BLaER1 treated with 17β-estradiol and CSF1 and Interleukin-3, amounts not matched to agents 10 nM and 100 nM (cell line): ENCODE measurements around the gene RTKN2.

Experiments
- H3K27ac ChIP-seq, 11 experiments: shearing (Covaris generic); formaldehyde crosslinking; 2 replicates each; pipeline ENCODE4 v1.8.1; 2022
- H3K27me3 ChIP-seq, 11 experiments: shearing (Covaris generic); formaldehyde crosslinking; 2 replicates each; pipeline ENCODE4 v1.8.1; 2022
- H3K36me3 ChIP-seq, 11 experiments: shearing (Covaris generic); formaldehyde crosslinking; 2 replicates each; pipeline ENCODE4 v1.8.1; 2022
- H3K4me1 ChIP-seq, 10 experiments: shearing (Covaris generic); formaldehyde crosslinking; 2 replicates each; pipeline ENCODE4 v1.8.1; 2022
- H3K4me2 ChIP-seq, 11 experiments: shearing (Covaris generic); formaldehyde crosslinking; 2 replicates each; pipeline ENCODE4 v1.8.1; 2022
- H3K4me3 ChIP-seq, 10 experiments: shearing (Covaris generic); formaldehyde crosslinking; 2 replicates each; pipeline ENCODE4 v1.8.1; 2022
- H3K9ac ChIP-seq, 11 experiments: shearing (Covaris generic); formaldehyde crosslinking; 2 replicates each; pipeline ENCODE4 v1.8.1; 2022
- H3K9me3 ChIP-seq, 11 experiments: shearing (Covaris generic); formaldehyde crosslinking; replicated peaks in 1 of 11; 2 replicates each; pipeline ENCODE4 v1.8.1; 2022
- H4K20me1 ChIP-seq, 11 experiments: shearing (Covaris generic); formaldehyde crosslinking; 2 replicates each; pipeline ENCODE4 v1.8.1; 2022
- Cebpa-rat ChIP-seq, 11 experiments: shearing (Covaris generic); IDR thresholded peaks; 2 replicates each; pipeline ENCODE4 v1.8.1; 2022

Gene RTKN2

GRCh38 chr10:62239994-62240393, 28.6 kb downstream of the RTKN2 start:
- Histone ChIP-seq H3K36me3 (peaks cover 0 to 29% (median 15%) of the 10 kb centered on the region in 11 experiments; a peak in 10 of 22 replicates), H3K9me3 (no peaks in the 10 kb centered on the region), H3K4me1 (peaks cover 20 to 69% (median 45%) of the 10 kb centered on the region in 10 experiments), H3K27me3 (no peaks in the 10 kb centered on the region), H3K4me3 (peak overlapping the region in 2 of 10 experiments; percentile 20 to 35; a peak in 6 of 20 replicates), H3K27ac (peak overlapping the region; percentile 43 to 100 (median 96); a peak in 21 of 22 replicates), H3K9ac (peak overlapping the region; percentile 49 to 79 (median 66); a peak in 20 of 22 replicates), H3K4me2 (peak overlapping the region; percentile 37 to 86 (median 64); a peak in 21 of 22 replicates), H4K20me1 (no peaks in the 10 kb centered on the region)
- TF ChIP-seq Cebpa-rat (IDR thresholded peaks at IDR 0.05), result no peak

- TF ChIP-seq Cebpa-rat (IDR thresholded peaks at IDR 0.05), result no peak
- H3K4me3 ChIP-seq, result no peak overlapping the region
- H3K27ac ChIP-seq, result peak overlapping the region in 5 of 11 experiments; percentile 8 to 49 (median 32); a peak in 5 of 22 replicates
- H3K4me1 ChIP-seq, result peaks cover 20 to 63% (median 43%) of the 10 kb centered on the region in 10 experiments
- no peaks in the 10 kb centered on the region for H3K27me3 ChIP-seq
- peak overlapping the region in 4 of 11 experiments; percentile 29 to 52 (median 42); a peak in 9 of 22 replicates for H3K4me2 ChIP-seq
- peaks cover 0 to 41% (median 15%) of the 10 kb centered on the region in 11 experiments; a peak in 10 of 22 replicates for H3K36me3 ChIP-seq
- H3K9ac ChIP-seq, result no peak overlapping the region
- no peaks in the 10 kb centered on the region for H3K9me3 ChIP-seq
- no peaks in the 10 kb centered on the region for H4K20me1 ChIP-seq
These were observed 29.8 kb downstream of the RTKN2 start for GRCh38 chr10:62238880-62239279.

GRCh38 chr10:62237966-62238365, 30.7 kb downstream of the RTKN2 start:
- Histone ChIP-seq H3K4me2 (peak overlapping the region in 1 of 11 experiments; percentile 13; a peak in 1 of 22 replicates), H3K4me3 (no peak overlapping the region), H3K9me3 (no peaks in the 10 kb centered on the region), H3K4me1 (peaks cover 20 to 57% (median 40%) of the 10 kb centered on the region in 10 experiments), H4K20me1 (no peaks in the 10 kb centered on the region), H3K27ac (peak overlapping the region in 1 of 11 experiments; percentile 1; a peak in 2 of 22 replicates), H3K36me3 (peaks cover 0 to 43% (median 15%) of the 10 kb centered on the region in 11 experiments; a peak in 10 of 22 replicates), H3K9ac (no peak overlapping the region), H3K27me3 (no peaks in the 10 kb centered on the region)
- no peak for TF ChIP-seq Cebpa-rat (IDR thresholded peaks at IDR 0.05)

GRCh38 chr10:62237506-62237905, 31.1 kb downstream of the RTKN2 start:
- no peaks in the 10 kb centered on the region for H3K27me3 ChIP-seq
- peak overlapping the region in 1 of 11 experiments; percentile 1; a peak in 2 of 22 replicates for H3K27ac ChIP-seq
- H3K36me3 ChIP-seq, result peaks cover 0 to 43% (median 15%) of the 10 kb centered on the region in 11 experiments; a peak in 11 of 22 replicates
- peaks cover 17 to 54% (median 36%) of the 10 kb centered on the region in 10 experiments for H3K4me1 ChIP-seq
- no peaks in the 10 kb centered on the region for H4K20me1 ChIP-seq
- peak overlapping the region in 1 of 11 experiments; percentile 13; a peak in 1 of 22 replicates for H3K4me2 ChIP-seq
- H3K9ac ChIP-seq, result no peak overlapping the region
- no peaks in the 10 kb centered on the region for H3K9me3 ChIP-seq
- no peak for TF ChIP-seq Cebpa-rat (IDR thresholded peaks at IDR 0.05)
- no peak overlapping the region for H3K4me3 ChIP-seq

DNA sequence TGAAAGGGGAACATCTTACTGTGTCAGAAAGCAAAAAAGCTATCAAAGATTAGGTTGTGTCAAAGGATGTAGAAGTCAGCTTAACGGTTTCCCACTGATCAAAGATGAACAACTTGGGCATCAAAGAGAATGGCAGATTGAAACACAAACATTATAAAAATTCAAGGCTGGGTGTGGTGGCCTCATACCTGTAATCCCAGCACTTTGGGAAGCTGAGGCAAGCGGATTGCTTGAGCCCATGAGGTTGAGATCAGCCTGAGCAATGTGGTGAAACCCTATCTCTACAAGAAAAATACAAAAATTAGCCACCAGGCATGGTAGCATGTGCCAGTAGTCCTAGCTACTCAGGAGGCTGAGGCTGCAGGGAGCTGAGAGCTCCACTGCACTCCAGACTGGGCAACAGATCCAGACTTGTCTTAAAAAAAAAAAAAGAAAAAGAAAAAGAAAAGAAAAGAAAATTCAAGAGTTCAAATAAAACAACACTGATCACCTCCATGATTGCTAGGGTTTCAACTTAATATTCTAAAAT, 34.5 kb downstream of the RTKN2 start:
- peaks cover 0 to 48% (median 20%) of the 10 kb centered on the region in 11 experiments; a peak in 12 of 22 replicates for H3K36me3 ChIP-seq
- no peaks in the 10 kb centered on the region for H4K20me1 ChIP-seq
- no peaks in the 10 kb centered on the region for H3K27me3 ChIP-seq
- no peaks in the 10 kb centered on the region for H3K9me3 ChIP-seq
- H3K9ac ChIP-seq, result no peak overlapping the region
- no peak overlapping the region for H3K4me3 ChIP-seq
- no peak for TF ChIP-seq Cebpa-rat (IDR thresholded peaks at IDR 0.05)
- peak overlapping the region in 3 of 11 experiments; percentile 7 to 19 (median 14); a peak in 2 of 22 replicates for H3K4me2 ChIP-seq
- no peak overlapping the region for H3K27ac ChIP-seq
- H3K4me1 ChIP-seq, result peaks cover 4 to 26% (median 8%) of the 10 kb centered on the region in 10 experiments; a peak in 12 of 20 replicates

GRCh38 chr10:62233356-62234076, 35.1 kb downstream of the RTKN2 start:
- Histone ChIP-seq H3K4me2 (peak overlapping the region in 2 of 11 experiments; percentile 7 to 14; a peak in 1 of 22 replicates), H4K20me1 (no peaks in the 10 kb centered on the region), H3K36me3 (peaks cover 0 to 54% (median 27%) of the 10 kb centered on the region in 11 experiments; a peak in 12 of 22 replicates), H3K9me3 (no peaks in the 10 kb centered on the region), H3K4me3 (no peak overlapping the region), H3K4me1 (peaks cover 0 to 19% (median 4%) of the 10 kb centered on the region in 10 experiments; a peak in 10 of 20 replicates), H3K9ac (no peak overlapping the region), H3K27ac (no peak overlapping the region), H3K27me3 (no peaks in the 10 kb centered on the region)
- TF ChIP-seq Cebpa-rat (IDR thresholded peaks at IDR 0.05), result no peak

- no peak overlapping the region for H3K4me2 ChIP-seq
- peaks cover 0 to 8% (median 0%) of the 10 kb centered on the region in 10 experiments; a peak in 2 of 20 replicates for H3K4me1 ChIP-seq
- no peak for TF ChIP-seq Cebpa-rat (IDR thresholded peaks at IDR 0.05)
- H3K27me3 ChIP-seq, result no peaks in the 10 kb centered on the region
- H3K9me3 ChIP-seq, result no peaks in the 10 kb centered on the region
- H3K27ac ChIP-seq, result no peak overlapping the region
- no peaks in the 10 kb centered on the region for H4K20me1 ChIP-seq
- H3K4me3 ChIP-seq, result no peak overlapping the region
- H3K9ac ChIP-seq, result no peak overlapping the region
- H3K36me3 ChIP-seq, result peaks cover 0 to 48% (median 26%) of the 10 kb centered on the region in 11 experiments; a peak in 12 of 22 replicates
These were observed 36.8 kb downstream of the RTKN2 start for GRCh38 chr10:62231805-62232204.

DNA sequence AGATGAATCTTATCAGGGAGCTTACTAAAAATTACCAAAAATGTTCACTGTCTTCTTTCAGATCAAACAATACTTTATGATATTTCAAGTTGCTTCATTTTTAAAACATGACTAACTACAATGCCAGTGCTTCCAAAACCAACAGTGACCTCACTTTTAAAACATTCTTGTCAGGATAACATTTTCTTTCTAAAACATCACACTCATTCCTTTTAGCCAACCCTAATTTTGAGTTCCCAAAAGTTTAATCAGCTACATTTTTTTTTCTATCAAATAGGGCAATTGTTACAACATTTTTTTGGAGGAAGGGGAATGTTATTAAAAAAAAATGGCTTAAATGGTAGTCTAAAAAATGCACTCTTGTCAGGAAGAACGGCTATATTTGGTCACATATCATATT, 37.3 kb downstream of the RTKN2 start:
- peaks cover 0 to 8% (median 0%) of the 10 kb centered on the region in 10 experiments; a peak in 2 of 20 replicates for H3K4me1 ChIP-seq
- no peak overlapping the region for H3K9ac ChIP-seq

More for the DNA sequence above, 37.3 kb downstream of the RTKN2 start:
- H3K4me3 ChIP-seq, result no peak overlapping the region
- H3K27me3 ChIP-seq, result no peaks in the 10 kb centered on the region
- H3K9me3 ChIP-seq, result no peaks in the 10 kb centered on the region
- TF ChIP-seq Cebpa-rat (IDR thresholded peaks at IDR 0.05), result no peak
- H3K36me3 ChIP-seq, result peaks cover 0 to 44% (median 23%) of the 10 kb centered on the region in 11 experiments; a peak in 12 of 22 replicates
- no peak overlapping the region for H3K27ac ChIP-seq
- H3K4me2 ChIP-seq, result no peak overlapping the region
- no peaks in the 10 kb centered on the region for H4K20me1 ChIP-seq
